Astrocyte (in vitro differentiated cells and primary cell): Measurements from ENCODE around the gene NUP214.

Experiments used
- EZH2 ChIP-seq: IDR thresholded peaks from 2 replicates; pipeline ENCODE4 v1.6.1; 2012; ENCODE audit warnings: mild to moderate bottlenecking, low read length, inconsistent platforms; ENCODE audit not compliant: insufficient read depth
- TF ChIP-seq, protein P1 (sequence below): IDR thresholded peaks from 2 replicates; pipeline ENCODE4 v1.5.1; 2011; ENCODE audit warnings: low read depth, mild to moderate bottlenecking, inconsistent platforms, low read length, moderate library complexity; ENCODE audit not compliant: insufficient read depth

DNA sequence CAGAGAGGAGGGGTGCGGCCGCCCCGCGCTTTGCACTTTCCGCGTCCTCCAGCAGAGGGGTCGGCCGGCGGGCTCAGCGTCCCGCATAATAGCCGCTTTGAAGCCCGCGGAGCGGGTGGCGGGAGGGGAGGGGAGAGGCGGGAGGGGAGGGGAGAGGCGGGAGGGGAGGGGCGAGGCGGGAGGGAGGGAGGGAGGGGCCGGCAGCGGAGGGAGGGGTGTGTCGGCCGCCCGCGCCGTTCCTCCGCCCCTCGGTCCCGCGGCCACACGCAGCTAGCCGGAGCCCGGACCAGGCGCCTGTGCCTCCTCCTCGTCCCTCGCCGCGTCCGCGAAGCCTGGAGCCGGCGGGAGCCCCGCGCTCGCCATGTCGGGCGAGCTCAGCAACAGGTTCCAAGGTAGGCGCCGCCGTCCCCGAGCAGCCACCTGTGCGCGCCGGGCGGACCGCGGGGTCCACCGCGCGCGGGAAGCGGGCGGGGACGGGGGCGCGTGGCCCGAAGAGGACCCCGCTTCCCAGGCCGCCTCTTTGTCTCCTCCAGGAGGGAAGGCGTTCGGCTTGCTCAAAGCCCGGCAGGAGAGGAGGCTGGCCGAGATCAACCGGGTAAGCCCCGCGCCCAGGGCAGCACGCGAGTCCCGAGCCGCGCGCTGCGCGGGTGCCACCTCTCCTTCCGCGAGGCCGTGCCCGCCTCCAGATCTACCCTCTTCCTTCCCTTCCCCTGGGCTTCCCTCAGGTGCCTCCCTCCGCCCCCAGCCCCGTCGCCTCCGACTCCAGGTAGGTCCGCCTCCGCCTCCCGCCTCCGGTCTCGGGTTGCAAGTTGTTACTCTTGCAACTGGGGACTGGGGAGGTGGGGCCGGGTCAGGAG is 28.9 kb upstream of the NUP214 start, which contains the start of gene AIF1L:
- TF ChIP-seq, protein P1, sequence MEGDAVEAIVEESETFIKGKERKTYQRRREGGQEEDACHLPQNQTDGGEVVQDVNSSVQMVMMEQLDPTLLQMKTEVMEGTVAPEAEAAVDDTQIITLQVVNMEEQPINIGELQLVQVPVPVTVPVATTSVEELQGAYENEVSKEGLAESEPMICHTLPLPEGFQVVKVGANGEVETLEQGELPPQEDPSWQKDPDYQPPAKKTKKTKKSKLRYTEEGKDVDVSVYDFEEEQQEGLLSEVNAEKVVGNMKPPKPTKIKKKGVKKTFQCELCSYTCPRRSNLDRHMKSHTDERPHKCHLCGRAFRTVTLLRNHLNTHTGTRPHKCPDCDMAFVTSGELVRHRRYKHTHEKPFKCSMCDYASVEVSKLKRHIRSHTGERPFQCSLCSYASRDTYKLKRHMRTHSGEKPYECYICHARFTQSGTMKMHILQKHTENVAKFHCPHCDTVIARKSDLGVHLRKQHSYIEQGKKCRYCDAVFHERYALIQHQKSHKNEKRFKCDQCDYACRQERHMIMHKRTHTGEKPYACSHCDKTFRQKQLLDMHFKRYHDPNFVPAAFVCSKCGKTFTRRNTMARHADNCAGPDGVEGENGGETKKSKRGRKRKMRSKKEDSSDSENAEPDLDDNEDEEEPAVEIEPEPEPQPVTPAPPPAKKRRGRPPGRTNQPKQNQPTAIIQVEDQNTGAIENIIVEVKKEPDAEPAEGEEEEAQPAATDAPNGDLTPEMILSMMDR, result no peak
- peak; percentile 84 for TF ChIP-seq EZH2
